ENCODE results near the gene GPR160. TPM values are rescaled to one million over a fixed set of nuclear protein-coding genes. Genes with fewer than 3 reads are reported as not detected.
A peak's percentile ranks its signal among the peaks of the same experiment; 100 is the strongest.

Gene GPR160
- total and polyA plus RNA-seq, 2 donors from 2014 or later, result 23.7 to 24.9 TPM

DNA sequence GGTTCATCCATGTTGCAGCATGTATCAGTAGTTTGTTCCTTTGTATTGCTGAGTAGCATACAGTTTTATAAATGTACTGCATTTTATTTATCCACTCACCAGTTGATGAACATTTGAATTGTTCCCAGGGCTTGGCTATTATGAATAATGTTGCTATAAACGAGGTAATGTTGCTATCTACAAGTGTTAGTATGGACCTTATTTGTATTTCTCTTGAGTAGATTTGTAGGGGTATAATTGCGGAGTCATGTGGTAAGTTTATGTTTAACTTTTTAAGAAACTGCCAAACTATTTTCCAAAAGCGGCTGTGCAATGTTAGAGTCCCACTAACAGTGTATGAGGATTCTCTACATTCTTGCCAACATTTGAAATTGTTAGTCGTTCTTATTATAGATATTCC is 13.0 kb downstream of the GPR160 start:
- TF ChIP-seq, protein P1, sequence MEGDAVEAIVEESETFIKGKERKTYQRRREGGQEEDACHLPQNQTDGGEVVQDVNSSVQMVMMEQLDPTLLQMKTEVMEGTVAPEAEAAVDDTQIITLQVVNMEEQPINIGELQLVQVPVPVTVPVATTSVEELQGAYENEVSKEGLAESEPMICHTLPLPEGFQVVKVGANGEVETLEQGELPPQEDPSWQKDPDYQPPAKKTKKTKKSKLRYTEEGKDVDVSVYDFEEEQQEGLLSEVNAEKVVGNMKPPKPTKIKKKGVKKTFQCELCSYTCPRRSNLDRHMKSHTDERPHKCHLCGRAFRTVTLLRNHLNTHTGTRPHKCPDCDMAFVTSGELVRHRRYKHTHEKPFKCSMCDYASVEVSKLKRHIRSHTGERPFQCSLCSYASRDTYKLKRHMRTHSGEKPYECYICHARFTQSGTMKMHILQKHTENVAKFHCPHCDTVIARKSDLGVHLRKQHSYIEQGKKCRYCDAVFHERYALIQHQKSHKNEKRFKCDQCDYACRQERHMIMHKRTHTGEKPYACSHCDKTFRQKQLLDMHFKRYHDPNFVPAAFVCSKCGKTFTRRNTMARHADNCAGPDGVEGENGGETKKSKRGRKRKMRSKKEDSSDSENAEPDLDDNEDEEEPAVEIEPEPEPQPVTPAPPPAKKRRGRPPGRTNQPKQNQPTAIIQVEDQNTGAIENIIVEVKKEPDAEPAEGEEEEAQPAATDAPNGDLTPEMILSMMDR (IDR thresholded peaks at IDR 0.05; ENCODE audit: borderline replicate concordance, extremely low read depth, insufficient read depth), result no peak

GRCh38 chr3:170052398-170052797 is 14.6 kb downstream of the GPR160 start:
- TF ChIP-seq, protein P1 (IDR thresholded peaks at IDR 0.05; ENCODE audit: borderline replicate concordance, extremely low read depth, insufficient read depth), result no peak
- intact Hi-C loops (cut with DNase I), result no loop called here
- FAIRE-seq (no peak), DNase-seq (no peak)
- Histone ChIP-seq H3K4me1 (ENCODE audit: control insufficient read depth in 2 of 3, insufficient read depth in 2 of 3, low read depth in 1 of 3, low read length in 3 of 3) (peaks cover 0 to 26% (median 17%) of the 10 kb centered on the region in 3 donors), H3K9ac (ENCODE audit: low read length in 3 of 3) (no peak overlapping the region), H3K9me3 (ENCODE audit: control insufficient read depth in 2 of 3, insufficient read depth in 1 of 3, low read length in 3 of 3) (no peaks in the 10 kb centered on the region), H3K4me3 (ENCODE audit: low read length in 3 of 3) (no peak overlapping the region), H3K36me3 (ENCODE audit: control insufficient read depth in 2 of 3, insufficient read depth in 3 of 3, low read length in 3 of 3) (no peaks in the 10 kb centered on the region), H3K27me3 (ENCODE audit: control insufficient read depth, insufficient read depth, low read length) (no peaks in the 10 kb centered on the region), H3K27ac (ENCODE audit: low read depth in 2 of 2, low read length in 2 of 2) (no peak overlapping the region)

More for the DNA sequence above, 13.0 kb downstream of the GPR160 start:
- no peaks in the 10 kb centered on the region for H3K36me3 ChIP-seq (ENCODE audit: control insufficient read depth in 2 of 3, insufficient read depth in 3 of 3, low read length in 3 of 3)
- no peak for DNase-seq
- no peak for FAIRE-seq
- no peaks in the 10 kb centered on the region for H3K9me3 ChIP-seq (ENCODE audit: control insufficient read depth in 2 of 3, insufficient read depth in 1 of 3, low read length in 3 of 3)
- H3K9ac ChIP-seq (ENCODE audit: low read length in 3 of 3), result no peak overlapping the region
- H3K27ac ChIP-seq (ENCODE audit: low read depth in 2 of 2, low read length in 2 of 2), result peak overlapping the region; percentile 7 to 69
- H3K4me3 ChIP-seq (ENCODE audit: low read length in 3 of 3), result peak overlapping the region in 1 of 3 donors; percentile 20
- H3K27me3 ChIP-seq (ENCODE audit: control insufficient read depth, insufficient read depth, low read length), result no peaks in the 10 kb centered on the region
- intact Hi-C loops (cut with DNase I), result no loop called here
- peaks cover 0 to 29% (median 26%) of the 10 kb centered on the region in 3 donors for H3K4me1 ChIP-seq (ENCODE audit: control insufficient read depth in 2 of 3, insufficient read depth in 2 of 3, low read depth in 1 of 3, low read length in 3 of 3)

DNA sequence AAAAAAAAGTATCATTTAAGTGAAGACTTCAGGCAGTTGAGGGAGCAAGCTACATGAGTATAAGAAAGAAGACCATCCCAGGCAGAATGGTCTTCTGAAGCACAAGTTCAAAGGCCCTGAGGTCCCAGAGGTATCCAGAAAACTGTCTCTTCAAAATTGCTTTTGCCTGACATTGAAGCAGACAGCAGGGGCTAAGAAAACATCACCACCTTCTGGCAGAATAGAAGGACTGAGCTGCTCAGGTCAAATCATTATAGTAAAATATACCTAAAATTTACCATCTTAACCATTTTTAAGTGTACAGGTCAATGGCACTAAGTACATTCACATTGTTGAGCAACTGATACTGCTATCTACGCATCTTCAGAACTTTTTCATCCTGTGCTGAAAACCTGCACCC is 16.4 kb downstream of the GPR160 start:
- Histone ChIP-seq H3K27ac (ENCODE audit: low read depth in 2 of 2, low read length in 2 of 2) (no peak overlapping the region), H3K4me1 (ENCODE audit: control insufficient read depth in 2 of 3, insufficient read depth in 2 of 3, low read depth in 1 of 3, low read length in 3 of 3) (peaks cover 0 to 24% (median 10%) of the 10 kb centered on the region in 3 donors), H3K4me3 (ENCODE audit: low read length in 3 of 3) (no peak overlapping the region), H3K9me3 (ENCODE audit: control insufficient read depth in 2 of 3, insufficient read depth in 1 of 3, low read length in 3 of 3) (no peaks in the 10 kb centered on the region), H3K36me3 (ENCODE audit: control insufficient read depth in 2 of 3, insufficient read depth in 3 of 3, low read length in 3 of 3) (no peaks in the 10 kb centered on the region), H3K9ac (ENCODE audit: low read length in 3 of 3) (no peak overlapping the region), H3K27me3 (ENCODE audit: control insufficient read depth, insufficient read depth, low read length) (no peaks in the 10 kb centered on the region)
- intact Hi-C loops (cut with DNase I), result no loop called here
- DNase-seq, result no peak
- FAIRE-seq, result no peak
- TF ChIP-seq, protein P1 (IDR thresholded peaks at IDR 0.05; ENCODE audit: borderline replicate concordance, extremely low read depth, insufficient read depth), result no peak

- Histone ChIP-seq H3K27me3 (ENCODE audit: control insufficient read depth, insufficient read depth, low read length) (no peaks in the 10 kb centered on the region), H3K4me1 (ENCODE audit: control insufficient read depth in 2 of 3, insufficient read depth in 2 of 3, low read depth in 1 of 3, low read length in 3 of 3) (peaks cover 0 to 17% (median 4%) of the 10 kb centered on the region in 3 donors), H3K27ac (ENCODE audit: low read depth in 2 of 2, low read length in 2 of 2) (no peak overlapping the region), H3K9me3 (ENCODE audit: control insufficient read depth in 2 of 3, insufficient read depth in 1 of 3, low read length in 3 of 3) (no peaks in the 10 kb centered on the region), H3K4me3 (ENCODE audit: low read length in 3 of 3) (no peak overlapping the region), H3K36me3 (ENCODE audit: control insufficient read depth in 2 of 3, insufficient read depth in 3 of 3, low read length in 3 of 3) (no peaks in the 10 kb centered on the region), H3K9ac (ENCODE audit: low read length in 3 of 3) (no peak overlapping the region)
- TF ChIP-seq, protein P1 (IDR thresholded peaks at IDR 0.05; ENCODE audit: borderline replicate concordance, extremely low read depth, insufficient read depth), result no peak
- FAIRE-seq (no peak), DNase-seq (no peak)
- intact Hi-C loops (cut with DNase I), result no loop called here
Measured at GRCh38 chr3:170055209-170055608, 17.4 kb downstream of the GPR160 start.

Data from kidney (tissue), 14 donors.